HuH-7.5 (cell line): ENCODE results near the gene SEMA6C.
"Not testable (repeated sequence)": the region's sequence is repeated elsewhere in the genome, so short reads cannot be mapped to it uniquely, and the experiment has no call there.

Source experiments
- DNase-seq: peaks from one replicate; pipeline ENCODE4 v3.0.0; 2011; ENCODE audit warnings: low spot score

Gene SEMA6C

GRCh38 chr1:151146412-151147131, at the start of gene SEMA6C:
Gene SEMA6C, minus strand, starts transcription at chr1:151146631. Its CDS starts 4,010 bp downstream, at chr1:151142621.
- peak; percentile 93 for DNase-seq

GRCh38 chr1:151194894-151195594, 48.6 kb upstream of the SEMA6C start:
- peak; percentile 44 for DNase-seq

GRCh38 chr1:151193856-151194255, 47.4 kb upstream of the SEMA6C start:
- no peak for DNase-seq

- no peak for DNase-seq
Measured at GRCh38 chr1:151193304-151193703, 46.9 kb upstream of the SEMA6C start.

GRCh38 chr1:151192047-151192446, 45.6 kb upstream of the SEMA6C start:
- DNase-seq = no peak

GRCh38 chr1:151189637-151190445, 43.4 kb upstream of the SEMA6C start, which contains the start of gene VPS72:
Gene VPS72, minus strand, starts transcription at chr1:151190197. Its CDS starts 76 bp downstream, at chr1:151190121.
- DNase-seq = peak; percentile 77

GRCh38 chr1:151188667-151189066, 42.2 kb upstream of the SEMA6C start:
- not testable (repeated sequence) for DNase-seq

GRCh38 chr1:151187205-151187604, 40.8 kb upstream of the SEMA6C start:
- DNase-seq = no peak

- no peak for DNase-seq
Measured at GRCh38 chr1:151184211-151184610, 37.8 kb upstream of the SEMA6C start.

- no peak for DNase-seq
Measured at GRCh38 chr1:151176514-151177045, 30.1 kb upstream of the SEMA6C start.

GRCh38 chr1:151175863-151176262, 29.4 kb upstream of the SEMA6C start, which contains the start of gene TMOD4:
Gene TMOD4, minus strand, starts transcription at chr1:151175981. Its CDS starts 1,106 bp downstream, at chr1:151174875.
- DNase-seq = peak; percentile 30

- no peak for DNase-seq
Measured at GRCh38 chr1:151175041-151175741, 28.8 kb upstream of the SEMA6C start.

- no peak for DNase-seq
Measured at GRCh38 chr1:151171190-151171589, 24.8 kb upstream of the SEMA6C start.

GRCh38 chr1:151167116-151167515, 20.7 kb upstream of the SEMA6C start:
- no peak for DNase-seq

GRCh38 chr1:151166505-151166956, 20.1 kb upstream of the SEMA6C start:
- no peak for DNase-seq

GRCh38 chr1:151165738-151166504, 19.5 kb upstream of the SEMA6C start, which contains the start of the genes LYSMD1 and SCNM1:
Gene LYSMD1, minus strand, starts transcription at chr1:151165902. Its CDS starts 644 bp downstream, at chr1:151165258.
Gene SCNM1, plus strand, starts transcription at chr1:151166144. Its CDS starts 9 bp downstream, at chr1:151166153.
- DNase-seq = peak; percentile 87

GRCh38 chr1:151165281-151165737, 18.9 kb upstream of the SEMA6C start:
- DNase-seq = peak; percentile 38

GRCh38 chr1:151164732-151165280, 18.4 kb upstream of the SEMA6C start:
- DNase-seq = no peak

- no peak for DNase-seq
Measured at GRCh38 chr1:151159373-151159772, 12.9 kb upstream of the SEMA6C start.

- no peak for DNase-seq
Measured at GRCh38 chr1:151158751-151159251, 12.4 kb upstream of the SEMA6C start.
